ENCODE data around the gene KCNH2. TPM values are rescaled to one million over a fixed set of nuclear protein-coding genes. Genes with fewer than 3 reads are reported as not detected.
A peak's percentile ranks its signal among the peaks of the same experiment; 100 is the strongest.

The KCNH2 gene
- total RNA-seq, 1 experiment from 2014 or later: 1.5 TPM

GRCh38 chr7:150945171-150945852 lies 32.8 kb downstream of the KCNH2 start:
- peak overlapping the region; percentile 42 for H3K27ac ChIP-seq (ENCODE audit: low read depth, low read length, poor library complexity, severe bottlenecking)
- H3K4me1 ChIP-seq (ENCODE audit: insufficient read depth, low read length, poor library complexity, severe bottlenecking): peaks cover 9% of the 10 kb centered on the region
- TF ChIP-seq EZH2 (IDR thresholded peaks at IDR 0.05; ENCODE audit: borderline replicate concordance, low read depth, low read length, poor library complexity, severe bottlenecking) (no peak), CTCF (conservative IDR thresholded peaks at IDR 0.05; ENCODE audit: low read depth, low read length) (no peak)
- ChIA-PET POLR2A (ENCODE audit: low non-redundant PET) (no interaction called here), CTCF (interaction anchor here (0.6 to 1.1 kb wide), 2 partner anchors 47 to 66 kb away, joined by 3 read pairs; no protein-coding TSS in a partner anchor)
- no peaks in the 10 kb centered on the region for H3K9me3 ChIP-seq (ENCODE audit: low read depth, low read length, poor library complexity, severe bottlenecking)
- no peaks in the 10 kb centered on the region for H3K27me3 ChIP-seq (replicated peaks; ENCODE audit: insufficient read depth, low read depth, low read length, poor library complexity)
- no peak overlapping the region for H3K4me3 ChIP-seq (ENCODE audit: low read depth, low read length, poor library complexity, severe bottlenecking)
- H3K36me3 ChIP-seq (ENCODE audit: insufficient read depth, low read length, poor library complexity, severe bottlenecking): no peaks in the 10 kb centered on the region
- DNase-seq (ENCODE audit: low spot score): no peak
- no TSS peak for BruUV-seq (replicated peaks)
- intact Hi-C loops (cut with micrococcal nuclease; ENCODE audit: unreplicated experiment): no loop called here

GRCh38 chr7:150944066-150945042 lies 33.8 kb downstream of the KCNH2 start:
- ChIA-PET POLR2A (ENCODE audit: low non-redundant PET) (no interaction called here), CTCF (no interaction called here)
- TF ChIP-seq EZH2 (IDR thresholded peaks at IDR 0.05; ENCODE audit: borderline replicate concordance, low read depth, low read length, poor library complexity, severe bottlenecking): no peak
- no peak for TF ChIP-seq CTCF (conservative IDR thresholded peaks at IDR 0.05; ENCODE audit: low read depth, low read length)
- no TSS peak for BruUV-seq (replicated peaks)
- no peak for DNase-seq (ENCODE audit: low spot score)
- no peaks in the 10 kb centered on the region for H3K9me3 ChIP-seq (ENCODE audit: low read depth, low read length, poor library complexity, severe bottlenecking)
- H3K27ac ChIP-seq (ENCODE audit: low read depth, low read length, poor library complexity, severe bottlenecking): no peak overlapping the region
- no peaks in the 10 kb centered on the region for H3K27me3 ChIP-seq (replicated peaks; ENCODE audit: insufficient read depth, low read depth, low read length, poor library complexity)
- H3K4me1 ChIP-seq (ENCODE audit: insufficient read depth, low read length, poor library complexity, severe bottlenecking): peaks cover 9% of the 10 kb centered on the region
- intact Hi-C loops (cut with micrococcal nuclease; ENCODE audit: unreplicated experiment): no loop called here
- H3K4me3 ChIP-seq (ENCODE audit: low read depth, low read length, poor library complexity, severe bottlenecking): no peak overlapping the region
- H3K36me3 ChIP-seq (ENCODE audit: insufficient read depth, low read length, poor library complexity, severe bottlenecking): no peaks in the 10 kb centered on the region

GRCh38 chr7:150943453-150943814 lies 34.7 kb downstream of the KCNH2 start:
- no TSS peak for BruUV-seq (replicated peaks)
- no peaks in the 10 kb centered on the region for H3K27me3 ChIP-seq (replicated peaks; ENCODE audit: insufficient read depth, low read depth, low read length, poor library complexity)
- ChIA-PET CTCF (no interaction called here), POLR2A (ENCODE audit: low non-redundant PET) (no interaction called here)
- intact Hi-C loops (cut with micrococcal nuclease; ENCODE audit: unreplicated experiment): no loop called here
- TF ChIP-seq EZH2 (IDR thresholded peaks at IDR 0.05; ENCODE audit: borderline replicate concordance, low read depth, low read length, poor library complexity, severe bottlenecking) (no peak), CTCF (conservative IDR thresholded peaks at IDR 0.05; ENCODE audit: low read depth, low read length) (no peak)
- peaks cover 11% of the 10 kb centered on the region for H3K4me1 ChIP-seq (ENCODE audit: insufficient read depth, low read length, poor library complexity, severe bottlenecking)
- no peak overlapping the region for H3K4me3 ChIP-seq (ENCODE audit: low read depth, low read length, poor library complexity, severe bottlenecking)
- H3K9me3 ChIP-seq (ENCODE audit: low read depth, low read length, poor library complexity, severe bottlenecking): no peaks in the 10 kb centered on the region
- no peaks in the 10 kb centered on the region for H3K36me3 ChIP-seq (ENCODE audit: insufficient read depth, low read length, poor library complexity, severe bottlenecking)
- H3K27ac ChIP-seq (ENCODE audit: low read depth, low read length, poor library complexity, severe bottlenecking): no peak overlapping the region
- no peak for DNase-seq (ENCODE audit: low spot score)
